ENCODE results near the gene TMEM192. TPM values are rescaled to one million over a fixed set of nuclear protein-coding genes. Genes with fewer than 3 reads are reported as not detected.
"Not testable (repeated sequence)": the region's sequence is repeated elsewhere in the genome, so short reads cannot be mapped to it uniquely, and the experiment has no call there.

TMEM192 gene
- 10.0 and 14.2 TPM in 2 replicates for total RNA-seq (2014; rRNA removed; shearing (Covaris generic))

- peak; percentile 98 for DNase-seq
- no peaks in the 10 kb centered on the region for H3K36me3 ChIP-seq (replicated peaks; ENCODE audit: control insufficient read depth, insufficient read depth, low read length)
- peak within 1 kb of the TSS; percentile 83 for H3K4me3 ChIP-seq (ENCODE audit: insufficient read depth, low read depth, low read length)
- no peaks in the 10 kb centered on the region for H3K27me3 ChIP-seq (ENCODE audit: control insufficient read depth, insufficient read depth, low read length)
These were observed at the start of gene TMEM192 for GRCh38 chr4:165112368-165113121. TMEM192 (minus strand) TSS chr4:165112860; CDS start chr4:165112773, 87 bp downstream.

- H3K36me3 ChIP-seq (replicated peaks; ENCODE audit: control insufficient read depth, insufficient read depth, low read length), result no peaks in the 10 kb centered on the region
- DNase-seq, result no peak
- H3K27me3 ChIP-seq (ENCODE audit: control insufficient read depth, insufficient read depth, low read length), result no peaks in the 10 kb centered on the region
- no peak overlapping the region for H3K4me3 ChIP-seq (ENCODE audit: insufficient read depth, low read depth, low read length)
These were observed 46.1 kb upstream of the TMEM192 start for GRCh38 chr4:165158762-165159161.

GRCh38 chr4:165156906-165157305 lies 44.2 kb upstream of the TMEM192 start:
- no peak for DNase-seq
- Histone ChIP-seq H3K4me3 (ENCODE audit: insufficient read depth, low read depth, low read length) (no peak overlapping the region), H3K27me3 (ENCODE audit: control insufficient read depth, insufficient read depth, low read length) (no peaks in the 10 kb centered on the region), H3K36me3 (replicated peaks; ENCODE audit: control insufficient read depth, insufficient read depth, low read length) (no peaks in the 10 kb centered on the region)

- Histone ChIP-seq H3K4me3 (ENCODE audit: insufficient read depth, low read depth, low read length) (no peak overlapping the region), H3K36me3 (replicated peaks; ENCODE audit: control insufficient read depth, insufficient read depth, low read length) (no peaks in the 10 kb centered on the region), H3K27me3 (ENCODE audit: control insufficient read depth, insufficient read depth, low read length) (no peaks in the 10 kb centered on the region)
- no peak for DNase-seq
These were observed 41.8 kb upstream of the TMEM192 start for GRCh38 chr4:165154482-165154881.

GRCh38 chr4:165152527-165152926 lies 39.9 kb upstream of the TMEM192 start:
- no peak for DNase-seq
- Histone ChIP-seq H3K27me3 (ENCODE audit: control insufficient read depth, insufficient read depth, low read length) (no peaks in the 10 kb centered on the region), H3K36me3 (replicated peaks; ENCODE audit: control insufficient read depth, insufficient read depth, low read length) (no peaks in the 10 kb centered on the region), H3K4me3 (ENCODE audit: insufficient read depth, low read depth, low read length) (no peak overlapping the region)

GRCh38 chr4:165151734-165152133 lies 39.1 kb upstream of the TMEM192 start:
- H3K4me3 ChIP-seq (ENCODE audit: insufficient read depth, low read depth, low read length), result no peak overlapping the region
- DNase-seq, result no peak
- H3K36me3 ChIP-seq (replicated peaks; ENCODE audit: control insufficient read depth, insufficient read depth, low read length), result no peaks in the 10 kb centered on the region
- H3K27me3 ChIP-seq (ENCODE audit: control insufficient read depth, insufficient read depth, low read length), result no peaks in the 10 kb centered on the region

- no peak for DNase-seq
- Histone ChIP-seq H3K4me3 (ENCODE audit: insufficient read depth, low read depth, low read length) (no peak overlapping the region), H3K27me3 (ENCODE audit: control insufficient read depth, insufficient read depth, low read length) (no peaks in the 10 kb centered on the region), H3K36me3 (replicated peaks; ENCODE audit: control insufficient read depth, insufficient read depth, low read length) (no peaks in the 10 kb centered on the region)
These were observed 37.9 kb upstream of the TMEM192 start for GRCh38 chr4:165150545-165150944.

GRCh38 chr4:165138843-165139242 lies 26.2 kb upstream of the TMEM192 start:
- Histone ChIP-seq H3K27me3 (ENCODE audit: control insufficient read depth, insufficient read depth, low read length) (no peaks in the 10 kb centered on the region; the same call in 1 of the 2 replicates), H3K36me3 (replicated peaks; ENCODE audit: control insufficient read depth, insufficient read depth, low read length) (no peaks in the 10 kb centered on the region)

GRCh38 chr4:165137205-165137604 lies 24.5 kb upstream of the TMEM192 start:
- Histone ChIP-seq H3K4me3 (ENCODE audit: insufficient read depth, low read depth, low read length) (no peak overlapping the region), H3K27me3 (ENCODE audit: control insufficient read depth, insufficient read depth, low read length) (no peaks in the 10 kb centered on the region), H3K36me3 (replicated peaks; ENCODE audit: control insufficient read depth, insufficient read depth, low read length) (no peaks in the 10 kb centered on the region)
- DNase-seq, result no peak

More at GRCh38 chr4:165138843-165139242, 26.2 kb upstream of the TMEM192 start:
- no peak overlapping the region for H3K4me3 ChIP-seq (ENCODE audit: insufficient read depth, low read depth, low read length)
- DNase-seq, result no peak

GRCh38 chr4:165136529-165136928 lies 23.9 kb upstream of the TMEM192 start:
- Histone ChIP-seq H3K4me3 (ENCODE audit: insufficient read depth, low read depth, low read length) (no peak overlapping the region), H3K27me3 (ENCODE audit: control insufficient read depth, insufficient read depth, low read length) (no peaks in the 10 kb centered on the region), H3K36me3 (replicated peaks; ENCODE audit: control insufficient read depth, insufficient read depth, low read length) (no peaks in the 10 kb centered on the region)
- no peak for DNase-seq

GRCh38 chr4:165133150-165133549 lies 20.5 kb upstream of the TMEM192 start:
- no peaks in the 10 kb centered on the region for H3K36me3 ChIP-seq (replicated peaks; ENCODE audit: control insufficient read depth, insufficient read depth, low read length)
- H3K4me3 ChIP-seq (ENCODE audit: insufficient read depth, low read depth, low read length), result no peak overlapping the region
- no peak for DNase-seq
- H3K27me3 ChIP-seq (ENCODE audit: control insufficient read depth, insufficient read depth, low read length), result no peaks in the 10 kb centered on the region

- no peaks in the 10 kb centered on the region for H3K27me3 ChIP-seq (ENCODE audit: control insufficient read depth, insufficient read depth, low read length)
- peak; percentile 66 for DNase-seq
- H3K4me3 ChIP-seq (ENCODE audit: insufficient read depth, low read depth, low read length), result no peak overlapping the region
- H3K36me3 ChIP-seq (replicated peaks; ENCODE audit: control insufficient read depth, insufficient read depth, low read length), result no peaks in the 10 kb centered on the region
These were observed 18.7 kb upstream of the TMEM192 start for GRCh38 chr4:165131247-165131832.

GRCh38 chr4:165129924-165130323 lies 17.3 kb upstream of the TMEM192 start:
- Histone ChIP-seq H3K27me3 (ENCODE audit: control insufficient read depth, insufficient read depth, low read length) (no peaks in the 10 kb centered on the region), H3K4me3 (ENCODE audit: insufficient read depth, low read depth, low read length) (no peak overlapping the region), H3K36me3 (replicated peaks; ENCODE audit: control insufficient read depth, insufficient read depth, low read length) (no peaks in the 10 kb centered on the region)
- DNase-seq, result no peak

- not testable (repeated sequence) for H3K27me3 ChIP-seq (ENCODE audit: control insufficient read depth, insufficient read depth, low read length); H3K4me3 ChIP-seq (ENCODE audit: insufficient read depth, low read depth, low read length); H3K36me3 ChIP-seq (replicated peaks; ENCODE audit: control insufficient read depth, insufficient read depth, low read length); DNase-seq
These were observed 13.3 kb upstream of the TMEM192 start for GRCh38 chr4:165125869-165126499.

- H3K27me3 ChIP-seq (ENCODE audit: control insufficient read depth, insufficient read depth, low read length), result no peaks in the 10 kb centered on the region
- no peaks in the 10 kb centered on the region for H3K36me3 ChIP-seq (replicated peaks; ENCODE audit: control insufficient read depth, insufficient read depth, low read length)
- DNase-seq, result no peak
- H3K4me3 ChIP-seq (ENCODE audit: insufficient read depth, low read depth, low read length), result no peak overlapping the region
These were observed 11.8 kb upstream of the TMEM192 start for GRCh38 chr4:165124488-165124887.

Measured in H7 (cell line).